HG02884 (cell line): ENCODE data around the gene MOB3A.

Source experiments
- ATAC-seq: cut with Tn5 transposase; IDR thresholded peaks from one replicate; pipeline ENCODE4 v1.9.1; 2021; ENCODE audit warnings: mild to moderate bottlenecking, moderate library complexity; ENCODE audit not compliant: unreplicated experiment

Gene MOB3A

GRCh38 chr19:2126879-2127518 lies 30.9 kb upstream of the MOB3A start:
- ATAC-seq: no peak

GRCh38 chr19:2123682-2124387 lies 27.7 kb upstream of the MOB3A start:
- no peak for ATAC-seq

- ATAC-seq: no peak
Observed at GRCh38 chr19:2122982-2123381, 26.9 kb upstream of the MOB3A start.

- ATAC-seq: no peak
Observed at GRCh38 chr19:2122251-2122650, 26.1 kb upstream of the MOB3A start.

- ATAC-seq: no peak
Observed at GRCh38 chr19:2121416-2122051, 25.4 kb upstream of the MOB3A start.

GRCh38 chr19:2120821-2121220 lies 24.7 kb upstream of the MOB3A start:
- ATAC-seq: no peak

GRCh38 chr19:2119921-2120785 lies 24.0 kb upstream of the MOB3A start:
- ATAC-seq: no peak

- no peak for ATAC-seq
Observed at GRCh38 chr19:2118438-2118837, 22.3 kb upstream of the MOB3A start.

- ATAC-seq: no peak
Observed at GRCh38 chr19:2117215-2117960, 21.3 kb upstream of the MOB3A start.

GRCh38 chr19:2116507-2116906 lies 20.4 kb upstream of the MOB3A start:
- no peak for ATAC-seq

GRCh38 chr19:2115911-2116426 lies 19.8 kb upstream of the MOB3A start:
- no peak for ATAC-seq

GRCh38 chr19:2115324-2115723 lies 19.2 kb upstream of the MOB3A start:
- no peak for ATAC-seq

GRCh38 chr19:2114821-2115220 lies 18.7 kb upstream of the MOB3A start:
- no peak for ATAC-seq

GRCh38 chr19:2114218-2114617 lies 18.1 kb upstream of the MOB3A start:
- ATAC-seq: no peak

GRCh38 chr19:2113439-2114211 lies 17.5 kb upstream of the MOB3A start:
- no peak for ATAC-seq

GRCh38 chr19:2112516-2113320 lies 16.6 kb upstream of the MOB3A start:
- no peak for ATAC-seq

GRCh38 chr19:2111886-2112285 lies 15.8 kb upstream of the MOB3A start:
- no peak for ATAC-seq

- no peak for ATAC-seq
Observed at GRCh38 chr19:2111425-2111824, 15.3 kb upstream of the MOB3A start.

GRCh38 chr19:2110822-2111221 lies 14.7 kb upstream of the MOB3A start:
- no peak for ATAC-seq
